DOHH2 (cell line): Measurements from ENCODE around the gene PC.
"Not testable (repeated sequence)": the region's sequence is repeated elsewhere in the genome, so short reads cannot be mapped to it uniquely, and the experiment has no call there.

Experiments used
- H3F3A ChIP-seq: fragments of 200-600 bp; sonication (generic), shearing (Covaris generic); 2 replicates; pipeline ENCODE4 v1.6.0; 2016; ENCODE audit warnings: antibody characterized with exemption, mild to moderate bottlenecking; ENCODE audit not compliant: control insufficient read depth, insufficient read depth
- H3K27ac ChIP-seq: fragments of 200-600 bp; sonication (generic); 2 replicates; pipeline ENCODE4 v1.5.1; 2014; ENCODE audit warnings: low read depth, mild to moderate bottlenecking, low read length, moderate library complexity
- H3K27me3 ChIP-seq: fragments of 200-600 bp; sonication (generic); 2 replicates; pipeline ENCODE4 v1.6.1; 2014; ENCODE audit warnings: mild to moderate bottlenecking, low read length, mixed read lengths; ENCODE audit not compliant: control insufficient read depth
- H3K36me3 ChIP-seq: fragments of 200-600 bp; sonication (generic); 2 replicates; pipeline ENCODE4 v1.6.1; 2014; ENCODE audit warnings: mild to moderate bottlenecking, low read length, moderate library complexity, mixed read lengths; ENCODE audit not compliant: control insufficient read depth
- H3K4me1 ChIP-seq: fragments of 200-600 bp; sonication (generic); 2 replicates; pipeline ENCODE4 v1.6.1; 2014; ENCODE audit warnings: mild to moderate bottlenecking, low read length, mixed read lengths; ENCODE audit not compliant: control insufficient read depth
- H3K4me2 ChIP-seq: fragments of 200-600 bp; sonication (generic); 2 replicates; pipeline ENCODE4 v1.6.0; 2014; ENCODE audit warnings: mild to moderate bottlenecking, low read length, moderate library complexity
- H3K4me3 ChIP-seq: fragments of 200-600 bp; sonication (generic); 2 replicates; pipeline ENCODE4 v1.5.1; 2014; ENCODE audit warnings: mild to moderate bottlenecking, low read length, mixed read lengths
- H3K79me2 ChIP-seq: fragments of 200-600 bp; sonication (generic); 2 replicates; pipeline ENCODE4 v1.6.1; 2014; ENCODE audit warnings: mild to moderate bottlenecking, low read length, mixed read lengths; ENCODE audit not compliant: control insufficient read depth
- H3K9me2 ChIP-seq: fragments of 200-600 bp; sonication (generic); replicated peaks from 2 replicates; pipeline ENCODE4 v1.6.1; 2014; ENCODE audit warnings: mild to moderate bottlenecking, low read length, mixed read lengths; ENCODE audit not compliant: control insufficient read depth
- H3K9me3 ChIP-seq: fragments of 200-600 bp; sonication (generic); 2 replicates; pipeline ENCODE4 v1.6.1; 2014; ENCODE audit warnings: antibody characterized with exemption, low read length, mixed read lengths; ENCODE audit not compliant: control insufficient read depth, insufficient read depth
- H4K20me1 ChIP-seq: fragments of 200-600 bp; sonication (generic); 2 replicates; pipeline ENCODE4 v1.6.0; 2014; ENCODE audit warnings: low read depth, mild to moderate bottlenecking, antibody characterized with exemption, low read length, moderate library complexity; ENCODE audit not compliant: control insufficient read depth, insufficient read depth
- CTCF ChIP-seq: fragments of 200-600 bp; sonication (generic); IDR thresholded peaks from one replicate; pipeline ENCODE4 v1.5.1; 2014; ENCODE audit warnings: antibody characterized with exemption, mild to moderate bottlenecking, low read depth, low read length; ENCODE audit not compliant: poor library complexity, severe bottlenecking
- EZH2phosphoT487 ChIP-seq: fragments of 200-600 bp; sonication (generic); IDR thresholded peaks from 2 replicates; pipeline ENCODE4 v1.6.1; 2017; ENCODE audit warnings: borderline replicate concordance, mild to moderate bottlenecking, antibody characterized with exemption, low read length, moderate library complexity, mixed read lengths

PC gene

GRCh38 chr11:66800720-66801428, 157.3 kb downstream of the PC start:
- Histone ChIP-seq H3K4me3 (peak overlapping the region; percentile 70), H3K27me3 (no peaks in the 10 kb centered on the region), H4K20me1 (no peaks in the 10 kb centered on the region), H3K36me3 (peaks cover 32% of the 10 kb centered on the region), H3K79me2 (no peaks in the 10 kb centered on the region), H3K27ac (peak overlapping the region; percentile 99), H3K4me1 (peaks cover 84% of the 10 kb centered on the region), H3K4me2 (peak overlapping the region; percentile 89), H3F3A (peaks cover 31% of the 10 kb centered on the region), H3K9me2 (no peaks in the 10 kb centered on the region), H3K9me3 (no peaks in the 10 kb centered on the region)
- TF ChIP-seq EZH2phosphoT487 (no peak), CTCF (no peak)

DNA sequence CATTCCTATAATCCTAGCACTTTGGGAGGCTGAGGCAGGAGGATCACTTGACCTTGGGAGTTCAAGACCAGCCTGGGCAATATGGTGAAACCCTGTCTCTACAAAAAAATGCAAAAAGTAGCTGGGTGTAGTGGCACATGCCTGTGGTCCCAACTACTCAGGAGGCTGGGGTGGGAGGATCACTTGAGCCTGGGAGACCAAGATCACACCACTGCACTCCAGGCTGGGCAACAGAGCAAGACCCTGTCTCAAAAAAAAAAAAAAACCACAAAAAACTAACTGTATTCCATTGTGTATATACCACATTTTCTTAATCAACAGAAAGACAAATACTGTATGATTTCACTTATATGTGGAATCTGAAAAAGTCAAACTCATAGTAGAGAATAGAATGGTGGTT, 158.4 kb downstream of the PC start:
- not testable (repeated sequence) for H4K20me1 ChIP-seq, H3K9me3 ChIP-seq, H3K79me2 ChIP-seq, H3K9me2 ChIP-seq, H3K27me3 ChIP-seq
- peak overlapping the region; percentile 89 for H3K4me2 ChIP-seq
- 0 out of 2 replicates have a peak overlapping the region, but pooled peaks have one; percentile 19 for H3K4me3 ChIP-seq
- H3K36me3 ChIP-seq, result peaks cover 28% of the 10 kb centered on the region
- H3K4me1 ChIP-seq, result peaks cover 79% of the 10 kb centered on the region
- peaks cover 33% of the 10 kb centered on the region for H3F3A ChIP-seq
- H3K27ac ChIP-seq, result peak overlapping the region; percentile 99
